Cardiac muscle cell (in vitro differentiated cells and primary cell): ENCODE measurements around the gene CXCL12. TPM values are rescaled to one million over a fixed set of nuclear protein-coding genes. Genes with fewer than 3 reads are reported as not detected.

Source experiments
- DNase-seq, 2 donors: peaks; one replicate each; pipeline versions ENCODE4 v3.0.0 to v3.0.0-alpha.2; 2010 to 2017; ENCODE audit warnings: low read depth in 1 of 2, low spot score in 1 of 2
- H3K27ac ChIP-seq: fragments of 200-600 bp; sonication (generic); 2 replicates; pipeline ENCODE4 v1.5.1; 2016
- H3K27me3 ChIP-seq: fragments of 200-600 bp; sonication (generic); 2 replicates; pipeline ENCODE4 v1.6.0; 2016; ENCODE audit warnings: control low read depth
- H3K36me3 ChIP-seq: fragments of 200-600 bp; sonication (generic); 2 replicates; pipeline ENCODE4 v1.5.1; 2016; ENCODE audit warnings: control low read depth
- H3K4me1 ChIP-seq: fragments of 200-600 bp; sonication (generic); 2 replicates; pipeline ENCODE4 v1.8.1; 2017; ENCODE audit warnings: low read depth, mild to moderate bottlenecking, mixed run types
- H3K4me3 ChIP-seq: fragments of 200-600 bp; sonication (generic); 2 replicates; pipeline ENCODE4 v1.5.1; 2016; ENCODE audit warnings: mild to moderate bottlenecking
- H3K9me3 ChIP-seq: fragments of 200-600 bp; sonication (generic); 2 replicates; pipeline ENCODE4 v1.5.1; 2017; ENCODE audit warnings: low read depth, mild to moderate bottlenecking, control low read depth
- CTCF ChIP-seq: IDR thresholded peaks from 2 replicates; pipeline ENCODE4 v1.5.1; 2012; ENCODE audit warnings: low read depth, mild to moderate bottlenecking, low read length
- polyA plus RNA-seq: library from polyadenylated mRNA; unstranded; fragments of >200 nt; fragmentation: Nextera tagmentation; extraction: Ambion mirVana; gene quantifications from 2 replicates; pipeline ENCODE4 v1.2.1, GENCODE V29; 2016
- total RNA-seq: library from RNA; depleted of rRNA; stranded (reverse); fragments of >200 nt; gene quantifications from 2 replicates; pipeline ENCODE4 v1.2.3, GENCODE V29; 2016

The CXCL12 gene
- total and polyA plus RNA-seq, 2 experiments from 2014 or later, result 10.1 to 68.9 TPM

GRCh38 chr10:44395902-44396670 is 11.2 kb upstream of the CXCL12 start:
- no peaks in the 10 kb centered on the region for H3K36me3 ChIP-seq
- H3K4me1 ChIP-seq, result no peaks in the 10 kb centered on the region
- no peak for TF ChIP-seq CTCF
- H3K27ac ChIP-seq, result no peak overlapping the region
- DNase-seq, result no peak
- peaks cover 17% of the 10 kb centered on the region for H3K27me3 ChIP-seq
- H3K4me3 ChIP-seq, result no peak overlapping the region
- H3K9me3 ChIP-seq, result no peaks in the 10 kb centered on the region

GRCh38 chr10:44395396-44395795 is 10.5 kb upstream of the CXCL12 start:
- TF ChIP-seq CTCF, result no peak
- no peaks in the 10 kb centered on the region for H3K4me1 ChIP-seq
- DNase-seq, result no peak
- no peaks in the 10 kb centered on the region for H3K36me3 ChIP-seq
- H3K27me3 ChIP-seq, result peaks cover 17% of the 10 kb centered on the region
- H3K9me3 ChIP-seq, result no peaks in the 10 kb centered on the region
- H3K27ac ChIP-seq, result no peak overlapping the region
- no peak overlapping the region for H3K4me3 ChIP-seq

DNA sequence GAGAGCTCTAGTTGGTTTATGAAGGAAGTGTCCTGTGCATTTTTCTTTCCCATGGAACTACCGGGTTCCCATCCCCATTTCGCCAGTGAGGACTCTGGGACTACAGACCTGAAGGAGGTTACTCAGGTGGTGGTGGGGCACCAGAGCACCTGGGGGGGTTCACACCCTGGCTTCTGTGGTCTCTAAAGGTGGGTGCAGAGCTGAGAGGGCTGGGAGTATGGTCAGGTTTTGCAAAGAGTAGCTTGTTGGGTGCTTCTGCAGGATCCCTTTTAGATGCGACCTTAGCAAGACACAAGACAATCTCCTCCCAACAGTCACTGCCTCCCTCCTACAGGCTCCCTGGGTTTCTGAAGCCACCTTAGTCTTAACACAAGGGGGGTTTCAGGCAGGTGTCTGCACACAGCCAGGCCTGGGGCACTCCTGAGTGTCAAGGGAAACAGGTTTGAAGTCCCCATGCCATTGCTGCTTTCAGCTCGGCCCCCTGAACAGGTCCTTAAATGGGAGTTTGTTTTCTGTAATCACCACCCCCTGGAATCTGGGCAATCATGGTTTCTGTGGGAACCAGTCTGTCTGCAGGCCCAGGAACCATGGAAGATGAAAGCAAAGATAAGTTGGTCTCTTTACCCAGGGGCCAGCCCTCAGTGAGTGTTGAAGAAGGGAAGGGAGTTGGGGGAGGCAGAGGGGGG is 9.9 kb upstream of the CXCL12 start:
- Histone ChIP-seq H3K27ac (no peak overlapping the region), H3K36me3 (no peaks in the 10 kb centered on the region), H3K9me3 (no peaks in the 10 kb centered on the region), H3K4me3 (no peak overlapping the region), H3K27me3 (peaks cover 17% of the 10 kb centered on the region), H3K4me1 (no peaks in the 10 kb centered on the region)
- DNase-seq, result no peak
- TF ChIP-seq CTCF, result no peak

DNA sequence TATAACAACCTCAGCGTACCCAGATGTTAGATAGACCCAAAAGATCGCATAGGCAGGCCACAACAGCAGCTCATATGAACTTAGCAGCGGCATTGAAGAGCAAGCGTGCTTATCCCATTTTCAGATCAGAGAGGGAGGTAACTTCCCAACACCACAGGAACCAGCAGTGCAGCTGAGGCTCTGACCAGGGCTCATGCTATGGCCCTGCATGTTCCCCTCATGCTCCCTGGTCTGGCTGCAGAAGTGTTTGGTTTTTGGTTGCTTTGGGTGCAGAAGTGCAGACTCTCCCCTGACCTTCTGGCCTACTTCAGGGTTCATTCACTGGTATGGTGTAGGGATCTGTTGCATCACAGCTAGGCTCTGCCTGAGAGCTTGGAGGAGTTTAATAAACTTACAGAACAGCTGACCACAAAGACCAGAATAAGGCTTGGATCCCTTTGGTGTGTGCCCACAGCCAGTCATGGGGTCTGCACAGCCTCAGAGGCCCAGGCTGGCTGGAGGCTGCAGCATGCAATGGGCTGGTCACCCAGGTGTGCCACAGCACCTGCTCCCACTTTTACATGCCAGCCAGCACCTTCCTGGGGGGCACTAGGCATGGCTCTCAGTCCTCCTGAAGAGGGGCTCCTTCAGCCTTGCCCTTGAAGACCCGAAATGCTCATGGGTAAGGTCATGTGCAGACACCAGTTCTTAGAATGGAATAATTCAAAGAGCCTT is 9.1 kb upstream of the CXCL12 start:
- DNase-seq, result no peak
- no peak for TF ChIP-seq CTCF
- no peaks in the 10 kb centered on the region for H3K9me3 ChIP-seq

GRCh38 chr10:44393051-44393630 is 8.2 kb upstream of the CXCL12 start:
- H3K4me1 ChIP-seq, result no peaks in the 10 kb centered on the region
- no peaks in the 10 kb centered on the region for H3K36me3 ChIP-seq
- H3K27ac ChIP-seq, result no peak overlapping the region
- peaks cover 3% of the 10 kb centered on the region for H3K27me3 ChIP-seq
- no peak for DNase-seq
- TF ChIP-seq CTCF, result no peak
- H3K9me3 ChIP-seq, result no peaks in the 10 kb centered on the region
- H3K4me3 ChIP-seq, result no peak overlapping the region

More for the DNA sequence above, 9.1 kb upstream of the CXCL12 start:
- Histone ChIP-seq H3K27ac (no peak overlapping the region), H3K4me1 (no peaks in the 10 kb centered on the region), H3K27me3 (peaks cover 10% of the 10 kb centered on the region), H3K36me3 (no peaks in the 10 kb centered on the region), H3K4me3 (no peak overlapping the region)
